ENCODE results near the gene ADAM12.

GRCh38 chr10:125982260-125982948 lies 405.9 kb downstream of the ADAM12 start:
- no peak for TF ChIP-seq USF2 (IDR thresholded peaks at IDR 0.05; ENCODE audit: borderline replicate concordance, low read depth, low read length)
- no peak for TF ChIP-seq USF1 (IDR thresholded peaks at IDR 0.05; ENCODE audit: borderline replicate concordance, low read depth)
- TF ChIP-seq JUND (IDR thresholded peaks at IDR 0.05), result no peak
- TF ChIP-seq CTCF (IDR thresholded peaks at IDR 0.05), result peak; percentile 71
- TF ChIP-seq NFIC (IDR thresholded peaks at IDR 0.05; ENCODE audit: borderline replicate concordance), result no peak
- TF ChIP-seq MXI1 (IDR thresholded peaks at IDR 0.05; ENCODE audit: low read depth, low read length), result peak; percentile 81; the same call in 1 of the 2 replicates

Measured in SK-N-SH (cell line).